HPDE6-E6E7 (cell line): Measurements from ENCODE around the gene GIMAP5.
"Not testable (repeated sequence)": the region's sequence is repeated elsewhere in the genome, so short reads cannot be mapped to it uniquely, and the experiment has no call there.

ENCODE experiments used
- DNase-seq: peaks from one replicate; pipeline ENCODE4 v3.0.0; 2011; ENCODE audit warnings: missing footprints; ENCODE audit errors: extremely low spot score

GIMAP5 gene

DNA sequence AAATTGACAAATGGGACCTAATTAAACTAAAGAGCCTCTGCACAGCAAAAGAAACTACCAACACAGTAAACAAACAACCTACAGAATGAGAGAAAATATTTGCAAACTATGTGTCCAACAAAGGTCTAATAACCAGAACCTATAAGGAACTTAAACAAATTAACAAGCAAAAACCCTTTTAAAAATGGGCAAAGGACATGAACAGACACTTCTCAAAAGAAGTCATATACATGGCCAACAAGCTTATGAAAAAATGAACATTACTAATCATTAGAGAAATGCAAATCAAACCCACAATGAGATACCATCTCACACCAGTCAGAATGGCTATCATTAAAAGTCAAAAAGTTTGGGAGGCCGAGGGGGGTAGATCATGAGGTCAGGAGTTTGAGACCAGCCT lies 36.9 kb downstream of the GIMAP5 start:
- DNase-seq: not testable (repeated sequence)

DNA sequence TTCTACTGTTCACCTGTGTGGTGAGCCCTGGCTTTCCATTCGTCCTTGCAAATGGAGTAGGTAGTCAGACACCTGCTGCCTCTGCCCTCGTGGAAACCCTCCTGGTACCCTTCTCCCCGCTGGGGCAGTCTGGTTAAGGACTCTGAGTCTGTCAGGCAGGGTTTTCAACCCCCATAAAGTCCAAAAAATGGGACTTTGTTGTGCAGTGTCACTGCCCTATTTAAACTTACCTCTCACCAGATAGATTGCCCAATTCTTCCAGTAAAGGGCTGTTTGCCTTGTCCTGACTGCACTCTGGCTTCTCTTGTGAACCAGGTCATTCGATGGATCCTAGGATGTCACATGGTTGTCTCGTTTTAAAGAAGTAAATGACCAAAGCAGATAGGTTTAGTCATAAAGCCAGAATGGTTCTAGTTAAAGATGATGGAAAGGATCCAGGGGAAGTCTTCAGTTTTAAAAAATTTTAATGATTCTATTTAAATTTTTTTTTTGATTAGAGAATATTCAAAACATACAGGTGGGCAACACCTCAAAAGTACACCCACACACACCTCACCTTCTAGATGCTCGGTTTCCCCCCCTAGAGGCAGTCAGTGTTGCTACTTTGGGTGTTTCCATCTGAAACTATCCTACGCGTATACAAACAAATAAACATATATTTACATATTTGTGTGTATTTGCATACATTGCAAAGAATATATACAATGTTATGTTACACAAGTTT lies 41.0 kb downstream of the GIMAP5 start:
- no peak for DNase-seq

DNA sequence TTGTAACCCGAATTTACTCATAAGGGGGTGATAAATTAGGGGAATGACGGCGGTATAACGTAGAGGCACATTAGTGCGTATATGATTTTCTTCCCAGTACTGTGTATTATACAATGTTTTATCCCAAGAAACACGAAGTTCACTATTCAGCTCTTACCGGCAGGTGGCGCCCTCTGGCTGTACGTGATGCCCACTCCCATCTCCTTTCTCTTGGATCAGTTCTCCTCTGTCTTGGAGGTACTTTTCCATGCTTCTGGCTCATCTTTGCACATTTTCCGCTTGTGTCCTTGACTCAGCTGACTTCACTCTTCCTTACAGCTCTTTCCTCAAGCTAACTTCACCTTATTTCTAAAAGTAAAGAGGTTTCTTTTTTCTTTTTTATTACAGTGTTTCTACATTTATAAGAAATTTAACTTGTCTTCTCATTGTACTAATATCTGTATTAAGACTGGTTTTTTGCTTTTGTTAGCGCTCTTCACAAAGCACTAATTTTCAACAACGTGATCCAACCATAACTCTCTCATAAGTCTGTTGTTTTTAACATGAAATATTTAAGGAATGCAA lies 41.6 kb downstream of the GIMAP5 start:
- peak; percentile 39 for DNase-seq

DNA sequence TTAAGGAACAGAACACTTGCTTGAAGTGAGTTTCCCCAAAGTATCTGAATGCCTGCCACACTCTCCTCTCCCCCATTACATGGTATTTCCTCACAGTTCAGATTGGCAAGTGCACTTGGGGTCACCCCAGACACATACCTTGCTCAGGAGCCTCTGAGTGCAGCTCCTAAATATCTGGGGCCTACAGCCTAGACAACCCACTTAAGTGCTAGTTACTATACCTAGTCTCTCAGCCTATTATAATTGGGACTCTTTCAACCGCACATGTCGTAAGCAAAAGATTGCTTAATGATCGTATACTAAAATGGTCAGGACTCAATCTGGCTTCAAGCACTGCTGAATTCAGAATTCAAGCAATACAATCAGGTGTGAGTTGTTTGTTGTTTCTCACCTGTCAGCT lies 43.1 kb downstream of the GIMAP5 start:
- DNase-seq: no peak

DNA sequence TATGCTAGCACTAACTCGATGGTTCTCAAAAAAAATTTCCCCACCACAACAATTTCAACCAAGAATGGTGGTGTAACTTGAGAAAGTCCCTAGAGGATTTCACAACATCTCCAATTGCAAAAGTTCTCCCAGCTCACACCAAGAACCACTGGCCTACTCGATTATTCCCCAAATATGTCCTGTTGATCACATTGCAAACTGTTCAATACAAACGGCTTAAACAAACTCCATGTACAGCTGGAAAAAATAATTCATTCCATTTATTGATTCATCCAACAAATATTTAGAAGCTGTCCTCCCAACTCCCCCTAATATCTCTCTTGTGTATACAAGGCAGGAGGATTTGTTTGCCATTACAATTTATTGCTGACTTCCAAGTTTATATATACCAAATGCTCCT lies 43.9 kb downstream of the GIMAP5 start:
- no peak for DNase-seq

DNA sequence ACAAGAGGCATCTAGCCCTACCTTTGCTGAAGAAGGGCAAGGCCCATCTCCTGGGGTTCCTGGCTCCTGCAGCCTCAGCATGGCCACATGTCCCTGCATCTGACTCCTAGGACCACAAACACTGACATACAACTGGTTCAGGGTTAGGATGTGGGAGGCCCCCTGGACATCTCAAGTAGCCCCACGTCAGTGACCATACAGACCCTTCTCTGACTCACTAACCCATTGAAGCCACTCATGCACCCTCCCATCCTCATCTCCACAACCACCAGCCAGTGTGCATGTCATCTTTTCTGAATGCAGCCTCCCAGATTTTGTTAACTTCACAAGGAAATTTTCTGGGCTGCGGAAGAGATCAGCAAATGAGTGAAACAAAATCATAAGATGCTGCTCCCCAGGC lies 44.7 kb downstream of the GIMAP5 start:
- no peak for DNase-seq

DNA sequence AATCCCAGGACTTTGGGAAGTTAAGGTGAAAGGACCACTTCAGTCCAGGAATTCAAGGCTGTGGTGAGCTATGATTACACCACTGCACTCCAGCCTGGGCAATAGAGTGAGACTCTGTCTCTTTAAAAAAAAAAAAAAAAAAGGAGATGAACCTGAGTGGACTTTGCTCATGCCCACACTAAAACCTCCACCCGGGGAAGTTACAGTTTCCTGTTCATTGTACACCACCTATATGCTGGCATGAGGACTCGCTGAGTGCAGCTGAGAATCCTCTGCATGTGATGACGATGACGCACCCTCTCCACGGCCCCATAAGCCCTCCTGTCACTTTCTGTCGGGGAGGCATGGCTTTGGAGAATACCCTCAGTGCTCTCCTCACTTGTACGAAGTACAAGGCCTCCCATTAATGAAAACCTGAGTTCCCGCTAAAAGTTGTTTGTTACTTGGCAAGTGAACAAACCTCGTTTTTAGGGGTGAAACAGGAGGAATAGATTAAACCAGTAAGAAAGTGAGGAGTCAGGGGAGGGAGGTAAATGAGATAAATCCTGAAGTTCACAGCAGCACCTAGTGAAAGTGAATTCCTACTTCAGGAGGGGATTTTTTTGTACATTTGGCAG lies 47.0 kb downstream of the GIMAP5 start:
- DNase-seq: no peak

DNA sequence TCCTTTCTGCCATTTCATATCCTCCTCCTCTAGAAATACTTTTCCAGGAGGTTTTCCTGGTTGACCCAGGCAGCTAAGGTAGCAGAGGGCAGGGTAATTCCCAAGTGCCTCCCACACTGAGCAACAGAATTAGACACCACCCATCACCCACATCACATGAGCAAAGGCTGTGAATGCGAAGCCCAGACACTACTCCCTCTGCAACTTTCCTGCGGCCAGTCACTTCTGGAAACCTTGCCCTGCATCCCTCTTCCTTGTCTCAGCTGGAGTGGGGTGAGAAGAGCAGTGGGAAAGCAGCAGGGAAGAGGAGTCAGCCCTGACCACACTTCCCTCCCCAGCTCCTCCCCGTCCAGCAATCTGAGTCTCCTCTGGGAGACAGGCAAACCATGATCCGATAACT lies 47.7 kb downstream of the GIMAP5 start:
- DNase-seq: no peak

DNA sequence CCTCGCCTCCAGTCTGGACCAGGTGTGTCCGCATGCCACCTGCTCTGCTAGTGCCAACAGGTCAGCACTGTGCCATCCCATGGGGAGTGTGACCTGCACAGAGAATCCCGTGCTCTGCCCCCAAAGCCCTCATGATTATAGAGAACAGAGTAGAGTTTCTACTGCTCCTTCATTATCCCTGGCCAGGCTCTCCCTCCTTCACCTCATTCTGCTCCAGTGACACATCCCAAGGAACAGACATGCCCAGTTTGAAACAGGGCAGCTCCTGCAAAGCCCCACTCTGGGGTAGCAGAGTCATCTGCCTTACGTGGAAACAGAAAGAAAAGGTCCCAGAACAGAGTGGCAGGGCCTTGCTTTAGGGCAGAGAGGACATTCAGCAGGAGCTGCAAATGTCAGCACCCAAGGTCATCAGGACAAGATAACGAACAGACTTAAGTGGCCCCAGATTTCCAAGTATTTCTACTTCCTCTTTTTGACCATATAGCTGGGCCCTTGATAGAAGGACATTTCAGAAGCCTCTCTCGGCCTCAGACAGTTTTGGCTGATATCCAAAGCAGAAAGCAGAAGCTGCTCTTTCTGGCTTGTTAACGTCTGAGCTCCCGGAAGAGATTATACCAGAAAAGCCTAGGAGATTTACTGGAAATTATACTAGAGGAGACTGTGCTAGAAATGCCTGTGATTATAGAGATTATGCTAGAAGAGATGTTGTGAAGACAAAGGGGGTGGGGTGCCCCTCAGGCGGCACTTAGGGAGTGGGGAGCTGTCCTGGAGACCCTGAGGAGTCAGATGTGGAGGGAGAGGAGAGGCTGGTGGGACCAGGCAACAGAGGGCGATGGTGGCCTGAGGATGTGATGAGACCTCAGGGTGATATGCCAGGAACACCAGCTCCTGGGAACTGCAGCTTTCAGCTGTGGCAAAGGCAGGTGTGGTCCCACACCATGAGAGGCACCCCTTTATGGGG lies 50.4 kb downstream of the GIMAP5 start:
- no peak for DNase-seq

DNA sequence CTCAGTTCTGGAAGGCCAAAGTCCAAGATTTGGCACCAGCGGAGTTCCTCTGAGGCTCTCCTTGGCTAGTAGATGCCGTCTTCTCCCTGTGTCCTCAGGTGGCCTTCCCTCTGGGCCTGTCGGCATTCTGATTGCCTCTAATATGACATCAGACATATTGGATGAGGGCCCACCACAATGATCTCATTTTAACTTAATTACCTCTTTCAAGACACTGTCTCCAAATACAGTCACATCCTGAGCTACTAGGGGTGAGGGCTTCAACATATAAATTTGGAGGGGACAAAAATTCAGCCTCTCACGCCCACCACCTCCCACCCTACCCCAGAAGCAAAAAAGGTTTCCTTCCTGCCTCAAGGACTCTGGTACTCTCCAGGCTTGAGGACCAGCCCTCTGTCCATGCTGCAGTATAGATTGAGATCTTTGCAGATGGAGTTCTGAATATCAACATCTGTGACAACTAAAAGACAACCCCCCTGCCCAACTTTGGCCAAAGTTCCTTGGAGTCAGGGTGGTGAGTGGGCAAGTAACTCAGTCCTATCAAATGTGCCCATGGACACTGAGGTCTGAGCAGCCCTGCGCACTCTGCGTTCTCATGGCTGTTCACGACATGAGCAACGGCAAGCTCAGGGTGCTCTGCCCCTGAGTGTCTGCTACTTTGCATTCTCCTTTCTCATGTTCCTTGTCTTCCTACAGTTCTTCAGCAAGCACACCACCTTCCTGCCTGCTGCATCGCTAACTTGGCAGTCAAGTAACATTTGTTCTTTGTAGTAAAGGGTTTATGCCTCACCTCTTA lies 51.5 kb downstream of the GIMAP5 start:
- no peak for DNase-seq

DNA sequence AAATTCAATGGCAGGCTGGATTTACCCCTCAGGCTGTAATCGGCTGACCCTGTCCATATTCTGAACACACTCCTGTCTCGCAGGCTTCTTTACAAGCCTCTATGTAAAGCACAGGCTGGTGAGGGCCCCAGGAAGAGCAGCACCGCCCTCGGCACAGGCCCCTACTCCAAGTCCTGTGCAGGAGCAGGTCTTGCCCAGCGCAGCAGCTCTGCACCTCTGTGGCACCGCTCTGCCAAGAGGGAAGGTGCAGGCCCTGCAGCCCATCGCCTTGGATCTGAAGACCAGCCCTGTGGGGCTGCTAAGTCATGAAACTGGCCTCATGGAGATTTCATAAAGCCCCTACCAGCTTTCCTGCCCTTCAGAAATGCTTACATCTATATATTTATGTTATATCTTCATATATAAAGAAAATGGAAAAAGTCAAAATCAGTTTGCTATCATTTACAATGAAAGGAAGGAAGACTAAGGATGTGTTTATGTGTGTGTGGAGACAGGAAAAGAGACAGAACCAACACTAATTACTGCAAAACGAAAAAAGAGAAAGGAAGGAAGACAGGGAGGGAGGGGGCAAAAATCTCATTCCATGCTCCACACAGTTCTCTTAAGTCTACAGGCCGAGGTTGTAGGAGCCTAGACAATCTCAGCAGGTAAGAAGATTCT lies 53.3 kb downstream of the GIMAP5 start:
- no peak for DNase-seq

DNA sequence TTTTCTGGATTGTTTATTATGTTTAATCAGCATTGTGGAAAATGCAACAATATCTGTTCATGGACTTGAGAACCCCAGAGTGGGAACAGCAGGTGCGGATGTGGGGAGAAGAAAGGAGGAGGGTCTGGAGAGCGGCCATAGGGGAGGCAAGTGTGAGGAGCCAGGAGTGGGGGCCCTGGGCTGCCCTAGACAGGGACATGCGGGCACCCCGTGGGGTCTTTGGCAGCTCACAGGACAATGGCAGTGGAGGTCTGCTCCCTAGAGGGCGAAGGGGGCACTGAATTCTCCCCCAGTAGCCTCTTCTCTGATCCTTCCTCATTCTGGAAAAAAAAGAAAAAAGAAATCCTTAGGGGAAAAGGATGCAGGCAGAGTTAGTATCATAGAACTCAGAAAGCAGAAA lies 54.1 kb downstream of the GIMAP5 start:
- DNase-seq: no peak

DNA sequence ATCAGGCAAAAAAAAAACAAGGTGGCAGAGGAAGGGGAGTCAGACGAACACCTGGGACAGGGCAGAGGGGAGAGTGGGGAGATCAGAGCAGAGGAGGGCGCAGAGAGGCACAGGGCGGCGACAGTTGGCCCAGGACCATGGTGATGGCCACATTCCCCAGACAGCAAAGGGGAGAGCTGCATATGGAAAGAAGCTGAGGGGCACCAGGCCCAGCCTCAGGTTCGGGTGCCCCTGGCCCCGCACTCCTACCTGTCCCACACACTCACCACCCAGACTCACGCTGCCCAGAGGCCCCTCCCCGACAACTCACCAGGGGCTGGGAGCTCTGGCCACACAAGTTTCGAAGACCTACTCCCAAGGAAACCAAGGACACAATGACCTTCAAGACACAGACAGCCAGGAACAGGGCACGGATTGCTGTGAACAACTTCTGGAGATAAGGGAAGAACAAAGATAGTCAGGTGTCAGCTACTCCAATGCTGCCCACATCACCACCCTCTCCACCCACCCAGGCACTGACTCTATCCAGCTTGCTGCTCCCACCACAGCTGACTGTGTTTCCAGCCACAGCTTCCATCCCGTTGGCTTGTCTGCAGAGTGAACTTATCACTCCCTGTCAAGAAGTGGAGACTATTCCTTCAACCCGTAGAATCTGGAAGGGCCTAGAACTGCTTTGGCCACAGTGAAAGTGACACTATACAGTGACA lies 54.7 kb downstream of the GIMAP5 start:
- no peak for DNase-seq
